Caco-2 (cell line): Measurements from ENCODE around the gene TANGO2. TPM values are rescaled to one million over a fixed set of nuclear protein-coding genes. Genes with fewer than 3 reads are reported as not detected.

Experiments
- BruUV-seq: library from RNA; stranded (reverse); fragments of 400-500 nt; replicated peaks from 2 replicates; lab custom pipeline; 2021; lab: Mats Ljungman, UMichigan
- CTCF ChIA-PET: fragments of 300-600 bp; sonication (Branson Sonifier 250); formaldehyde crosslinking; loops from one replicate; lab custom pipeline; 2022; ENCODE audit warnings: antibody characterized with exemption; lab: Charles Lee
- POLR2A ChIA-PET: fragments of 300-600 bp; sonication (Branson Sonifier 250); formaldehyde crosslinking; loops from one replicate; lab custom pipeline; 2022; ENCODE audit warnings: antibody characterized with exemption; lab: Charles Lee
- DNase-seq, 2 experiments: peaks; one replicate each; pipeline versions ENCODE4 v3.0.0 to v3.0.0-alpha.2; 2020 to 2022
- H3K27me3 ChIP-seq: replicated peaks from 2 replicates; pipeline ENCODE4 v1.6.0; 2011; ENCODE audit warnings: low read length; ENCODE audit not compliant: control insufficient read depth, insufficient read depth
- H3K36me3 ChIP-seq: 2 replicates; pipeline ENCODE4 v1.5.1; 2011; ENCODE audit warnings: low read length; ENCODE audit not compliant: control insufficient read depth, insufficient read depth
- H3K4me1 ChIP-seq: fragments of 250-450 bp; sonication (Bioruptor Pico); 2 replicates; pipeline ENCODE4 v1.5.1; 2020; ENCODE audit warnings: mild to moderate bottlenecking
- H3K4me3 ChIP-seq: 2 replicates; pipeline ENCODE4 v1.5.1; 2011; ENCODE audit warnings: low read depth, mild to moderate bottlenecking, control low read depth, low read length
- H3K9me3 ChIP-seq: fragments of 250-450 bp; sonication (Bioruptor Pico); 2 replicates; pipeline ENCODE4 v1.5.1; 2020; ENCODE audit warnings: mild to moderate bottlenecking, moderate library complexity
- H3K27ac Mint-ChIP-seq: one replicate; pipeline ENCODE4 v1.8.0; 2022; ENCODE audit warnings: mixed read lengths; ENCODE audit not compliant: unreplicated experiment
- H3K27me3 Mint-ChIP-seq: one replicate; pipeline ENCODE4 v1.8.0; 2022; ENCODE audit warnings: mixed read lengths; ENCODE audit not compliant: insufficient read depth, unreplicated experiment
- H3K36me3 Mint-ChIP-seq: one replicate; pipeline ENCODE4 v1.8.0; 2022; ENCODE audit warnings: mild to moderate bottlenecking, mixed read lengths; ENCODE audit not compliant: insufficient read depth, unreplicated experiment
- H3K4me1 Mint-ChIP-seq: one replicate; pipeline ENCODE4 v1.8.0; 2022; ENCODE audit warnings: low read depth, mixed read lengths; ENCODE audit not compliant: unreplicated experiment
- H3K4me3 Mint-ChIP-seq: one replicate; pipeline ENCODE4 v1.8.0; 2022; ENCODE audit warnings: mild to moderate bottlenecking, moderate library complexity, mixed read lengths; ENCODE audit not compliant: unreplicated experiment
- H3K9me3 Mint-ChIP-seq: one replicate; pipeline ENCODE4 v1.8.0; 2022; ENCODE audit warnings: mixed read lengths; ENCODE audit not compliant: unreplicated experiment
- CTCF ChIP-seq, 2 experiments: fragments of 200-600 bp in 1 of 2; IDR thresholded peaks; 1 replicate in 1 of 2; 2 replicates in 1 of 2; pipeline versions ENCODE4 v1.5.1 to v1.8.0; 2011 to 2022; ENCODE audit warnings: antibody characterized with exemption in 1 of 2, control low read depth in 1 of 2, inconsistent platforms in 1 of 2, low read depth in 1 of 2, low read length in 1 of 2, mild to moderate bottlenecking in 1 of 2, moderate library complexity in 1 of 2; ENCODE audit not compliant: insufficient read depth in 1 of 2, severe bottlenecking in 1 of 2, unreplicated experiment in 1 of 2
- intact Hi-C: fragments of 100-400 bp; cut with micrococcal nuclease; formaldehyde crosslinking; loops from one replicate; pipeline ENCODE4 v1.10.0; 2022; ENCODE audit not compliant: unreplicated experiment
- total RNA-seq: library from RNA; stranded (reverse); gene quantifications from 2 replicates; pipeline ENCODE4 v1.2.3, GENCODE V29; 2022

Gene TANGO2
- total RNA-seq, 1 experiment from 2014 or later = 26.6 TPM

- Mint-ChIP-seq H3K27me3 (no peaks in the 10 kb centered on the region), H3K27ac (no peak overlapping the region), H3K9me3 (no peaks in the 10 kb centered on the region), H3K4me3 (no peak overlapping the region), H3K4me1 (peaks cover 7% of the 10 kb centered on the region), H3K36me3 (peaks cover 24% of the 10 kb centered on the region)
- CTCF ChIA-PET = interaction anchor here (2.3 kb wide), 1 partner anchor 41 kb away, joined by 17 read pairs; no protein-coding TSS in a partner anchor
- Histone ChIP-seq H3K9me3 (no peaks in the 10 kb centered on the region), H3K4me3 (no peak overlapping the region), H3K36me3 (peaks cover 2% of the 10 kb centered on the region; the same call in 1 of the 2 replicates), H3K27me3 (no peaks in the 10 kb centered on the region), H3K4me1 (peaks cover 6% of the 10 kb centered on the region; the same call in 1 of the 2 replicates)
- DNase-seq = no peak
- BruUV-seq = no TSS peak
- intact Hi-C loops = no loop called here
- POLR2A ChIA-PET = interaction anchor here (0.6 kb wide), 1 partner anchor 96 kb away, joined by 3 read pairs; no protein-coding TSS in a partner anchor
- TF ChIP-seq CTCF (IDR thresholded peaks at IDR 0.05; ENCODE audit: insufficient read depth in 1 of 2, low read depth in 1 of 2, low read length in 1 of 2, severe bottlenecking in 1 of 2, unreplicated experiment in 1 of 2) = no peak
Measured at GRCh38 chr22:19972251-19972650, 48.7 kb upstream of the TANGO2 start.

GRCh38 chr22:19972652-19973550 is 48.0 kb upstream of the TANGO2 start:
- H3K9me3 ChIP-seq = no peaks in the 10 kb centered on the region
- no peak for TF ChIP-seq CTCF (IDR thresholded peaks at IDR 0.05; ENCODE audit: insufficient read depth in 1 of 2, low read depth in 1 of 2, low read length in 1 of 2, severe bottlenecking in 1 of 2, unreplicated experiment in 1 of 2)
- peaks cover 6% of the 10 kb centered on the region; the same call in 1 of the 2 replicates for H3K4me1 ChIP-seq
- peaks cover 28% of the 10 kb centered on the region for H3K36me3 Mint-ChIP-seq
- H3K4me3 ChIP-seq = no peak overlapping the region
- no peaks in the 10 kb centered on the region for H3K27me3 Mint-ChIP-seq
- DNase-seq = no peak
- H3K36me3 ChIP-seq = peaks cover 1% of the 10 kb centered on the region; the same call in 1 of the 2 replicates
- H3K27me3 ChIP-seq = no peaks in the 10 kb centered on the region
- H3K27ac Mint-ChIP-seq = no peak overlapping the region
- CTCF ChIA-PET = no interaction called here
- H3K9me3 Mint-ChIP-seq = no peaks in the 10 kb centered on the region
- peaks cover 7% of the 10 kb centered on the region for H3K4me1 Mint-ChIP-seq
- intact Hi-C loops = no loop called here
- BruUV-seq = no TSS peak
- no peak overlapping the region for H3K4me3 Mint-ChIP-seq
- POLR2A ChIA-PET = interaction anchor here (0.6 kb wide), 1 partner anchor 96 kb away, joined by 3 read pairs; no protein-coding TSS in a partner anchor

- no peak for DNase-seq
- Mint-ChIP-seq H3K36me3 (peaks cover 30% of the 10 kb centered on the region), H3K4me3 (no peak overlapping the region), H3K27ac (no peak overlapping the region), H3K27me3 (no peaks in the 10 kb centered on the region), H3K4me1 (peaks cover 7% of the 10 kb centered on the region), H3K9me3 (no peaks in the 10 kb centered on the region)
- H3K27me3 ChIP-seq = no peaks in the 10 kb centered on the region
- no peaks in the 10 kb centered on the region; the same call in 1 of the 2 replicates for H3K36me3 ChIP-seq
- peaks cover 6% of the 10 kb centered on the region; the same call in 1 of the 2 replicates for H3K4me1 ChIP-seq
- H3K4me3 ChIP-seq = no peak overlapping the region
- CTCF ChIA-PET = no interaction called here
- intact Hi-C loops = no loop called here
- POLR2A ChIA-PET = no interaction called here
- BruUV-seq = no TSS peak
- no peaks in the 10 kb centered on the region for H3K9me3 ChIP-seq
- no peak for TF ChIP-seq CTCF (IDR thresholded peaks at IDR 0.05; ENCODE audit: insufficient read depth in 1 of 2, low read depth in 1 of 2, low read length in 1 of 2, severe bottlenecking in 1 of 2, unreplicated experiment in 1 of 2)
Measured at GRCh38 chr22:19973551-19974267, 47.2 kb upstream of the TANGO2 start.
